G401 (cell line): ENCODE measurements around the gene LGALS3BP. TPM values are rescaled to one million over a fixed set of nuclear protein-coding genes. Genes with fewer than 3 reads are reported as not detected.
A peak's percentile ranks its signal among the peaks of the same experiment; 100 is the strongest.
"Not testable (repeated sequence)": the region's sequence is repeated elsewhere in the genome, so short reads cannot be mapped to it uniquely, and the experiment has no call there.

Experiments
- DNase-seq: peaks from one replicate; pipeline ENCODE4 v3.0.0-alpha.2; 2015; ENCODE audit warnings: low spot score
- in situ Hi-C: cut with HindIII; loops from 2 replicates; pipeline ENCODE4 v1.10.0; 2016; ENCODE audit warnings: low sequenced_read_pairs, mixed read lengths
- total RNA-seq: library from RNA; depleted of rRNA; stranded (reverse); fragments of >200 nt; shearing (Covaris generic); gene quantifications from 2 replicates; pipeline ENCODE4 v1.2.3, GENCODE V29; 2014

LGALS3BP gene
- total RNA-seq, 1 experiment from 2014 or later = 44.7 TPM

GRCh38 chr17:78970834-78971755, 8.6 kb downstream of the LGALS3BP start:
- DNase-seq = peak; percentile 87
- in situ Hi-C loops = no loop called here

GRCh38 chr17:78969865-78970264, 9.9 kb downstream of the LGALS3BP start:
- DNase-seq = no peak
- in situ Hi-C loops = no loop called here

GRCh38 chr17:78967782-78968362, 11.9 kb downstream of the LGALS3BP start:
- no peak for DNase-seq
- in situ Hi-C loops = no loop called here

- in situ Hi-C loops = no loop called here
- DNase-seq = no peak
These were observed 12.7 kb downstream of the LGALS3BP start for GRCh38 chr17:78966910-78967600.

GRCh38 chr17:78966123-78966813, 13.5 kb downstream of the LGALS3BP start:
- in situ Hi-C loops = no loop called here
- DNase-seq = no peak

- peak; percentile 76 for DNase-seq
- in situ Hi-C loops = no loop called here
These were observed 14.2 kb downstream of the LGALS3BP start for GRCh38 chr17:78965491-78965924.

- no peak for DNase-seq
- in situ Hi-C loops = no loop called here
These were observed 16.3 kb downstream of the LGALS3BP start for GRCh38 chr17:78963378-78963777.

GRCh38 chr17:78962984-78963348, 16.8 kb downstream of the LGALS3BP start:
- DNase-seq, in situ Hi-C loops: not testable (repeated sequence)

- DNase-seq = no peak
- in situ Hi-C loops = no loop called here
These were observed 17.3 kb downstream of the LGALS3BP start for GRCh38 chr17:78962345-78962983.

- DNase-seq = no peak
- in situ Hi-C loops = no loop called here
These were observed 18.2 kb downstream of the LGALS3BP start for GRCh38 chr17:78961571-78961970.

GRCh38 chr17:78960928-78961327, 18.8 kb downstream of the LGALS3BP start:
- DNase-seq = no peak
- in situ Hi-C loops = no loop called here

GRCh38 chr17:78959803-78960202, 19.9 kb downstream of the LGALS3BP start:
- in situ Hi-C loops = no loop called here
- DNase-seq = no peak

- in situ Hi-C loops = no loop called here
These were observed 21.0 kb downstream of the LGALS3BP start for GRCh38 chr17:78958641-78959127.

GRCh38 chr17:78957128-78957527, 22.6 kb downstream of the LGALS3BP start:
- in situ Hi-C loops = no loop called here
- peak; percentile 56 for DNase-seq

More at GRCh38 chr17:78958641-78959127, 21.0 kb downstream of the LGALS3BP start:
- no peak for DNase-seq

GRCh38 chr17:78956254-78956653, 23.5 kb downstream of the LGALS3BP start:
- in situ Hi-C loops = no loop called here
- DNase-seq = no peak

- DNase-seq = no peak
- in situ Hi-C loops = no loop called here
These were observed 25.0 kb downstream of the LGALS3BP start for GRCh38 chr17:78954684-78955083.

GRCh38 chr17:78953356-78954350, 26.1 kb downstream of the LGALS3BP start:
- in situ Hi-C loops = no loop called here
- no peak for DNase-seq

GRCh38 chr17:78952706-78953105, 27.0 kb downstream of the LGALS3BP start:
- DNase-seq = no peak
- in situ Hi-C loops = no loop called here
